ENCODE data around the gene RTP1.

DNA sequence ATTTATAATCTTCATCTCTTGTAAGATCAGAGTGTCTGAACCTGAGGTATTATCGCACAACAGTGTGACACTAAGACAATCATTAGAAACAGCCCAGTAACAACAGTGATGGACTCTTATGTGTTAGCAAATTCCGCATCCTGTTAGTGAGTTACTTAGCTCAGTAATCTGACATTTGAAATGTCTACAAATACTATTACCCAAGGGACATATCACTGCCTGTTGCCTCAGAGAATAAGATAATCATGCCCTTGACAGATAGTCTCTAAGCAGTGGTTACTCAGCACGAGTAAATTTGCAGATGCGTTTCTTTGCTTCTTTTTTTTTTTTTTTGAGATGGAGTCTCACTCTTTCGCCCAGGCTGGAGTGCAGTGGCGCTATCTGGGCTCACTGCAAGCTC is 13.4 kb upstream of the RTP1 start:
- TF ChIP-seq, protein P1, sequence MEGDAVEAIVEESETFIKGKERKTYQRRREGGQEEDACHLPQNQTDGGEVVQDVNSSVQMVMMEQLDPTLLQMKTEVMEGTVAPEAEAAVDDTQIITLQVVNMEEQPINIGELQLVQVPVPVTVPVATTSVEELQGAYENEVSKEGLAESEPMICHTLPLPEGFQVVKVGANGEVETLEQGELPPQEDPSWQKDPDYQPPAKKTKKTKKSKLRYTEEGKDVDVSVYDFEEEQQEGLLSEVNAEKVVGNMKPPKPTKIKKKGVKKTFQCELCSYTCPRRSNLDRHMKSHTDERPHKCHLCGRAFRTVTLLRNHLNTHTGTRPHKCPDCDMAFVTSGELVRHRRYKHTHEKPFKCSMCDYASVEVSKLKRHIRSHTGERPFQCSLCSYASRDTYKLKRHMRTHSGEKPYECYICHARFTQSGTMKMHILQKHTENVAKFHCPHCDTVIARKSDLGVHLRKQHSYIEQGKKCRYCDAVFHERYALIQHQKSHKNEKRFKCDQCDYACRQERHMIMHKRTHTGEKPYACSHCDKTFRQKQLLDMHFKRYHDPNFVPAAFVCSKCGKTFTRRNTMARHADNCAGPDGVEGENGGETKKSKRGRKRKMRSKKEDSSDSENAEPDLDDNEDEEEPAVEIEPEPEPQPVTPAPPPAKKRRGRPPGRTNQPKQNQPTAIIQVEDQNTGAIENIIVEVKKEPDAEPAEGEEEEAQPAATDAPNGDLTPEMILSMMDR (IDR thresholded peaks at IDR 0.05) = no peak
- TF ChIP-seq POLR2A (IDR thresholded peaks at IDR 0.05) = no peak
- TF ChIP-seq POLR2AphosphoS5 (IDR thresholded peaks at IDR 0.05) = no peak
